GM18868 (cell line): ENCODE measurements around the gene HLA-DMA.

Source experiments
- ATAC-seq: cut with Tn5 transposase; IDR thresholded peaks from one replicate; pipeline ENCODE4 v1.9.1; 2021; ENCODE audit warnings: mild to moderate bottlenecking, moderate library complexity; ENCODE audit not compliant: unreplicated experiment

The HLA-DMA gene

DNA sequence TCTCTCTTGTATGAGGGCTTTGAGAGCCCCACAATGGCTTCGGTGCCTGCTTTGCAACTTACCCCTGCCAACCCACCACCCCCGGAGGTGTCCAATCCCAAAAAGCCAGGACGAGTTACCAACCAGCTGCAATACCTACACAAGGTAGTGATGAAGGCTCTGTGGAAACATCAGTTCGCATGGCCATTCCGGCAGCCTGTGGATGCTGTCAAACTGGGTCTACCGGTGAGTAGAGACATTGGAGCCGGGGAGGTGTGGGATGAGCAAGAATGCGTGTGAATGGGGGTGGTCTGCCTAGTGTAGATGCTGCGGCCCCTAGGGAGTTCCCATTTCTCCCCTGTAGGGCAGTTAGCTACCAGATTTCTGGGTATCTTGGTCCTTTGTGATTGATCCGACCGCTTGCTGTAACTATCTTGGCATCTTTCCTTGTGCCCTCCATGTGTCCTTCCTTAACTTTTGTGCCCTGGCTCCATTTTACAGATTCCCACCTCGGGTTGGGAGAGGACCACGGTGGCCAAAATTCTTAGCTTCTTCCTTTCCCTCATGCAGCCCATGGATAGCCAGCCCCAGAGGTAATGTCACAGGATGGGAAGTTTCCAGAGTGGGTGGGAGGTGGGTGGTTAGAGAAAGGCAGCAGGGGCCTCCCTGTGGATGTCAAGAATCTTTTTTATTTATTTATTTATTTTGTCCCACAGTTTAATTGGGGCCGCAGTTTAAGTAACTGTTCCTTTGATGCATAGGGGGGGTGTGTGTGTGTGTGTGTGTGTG, 21.8 kb upstream of the HLA-DMA start:
- no peak for ATAC-seq

DNA sequence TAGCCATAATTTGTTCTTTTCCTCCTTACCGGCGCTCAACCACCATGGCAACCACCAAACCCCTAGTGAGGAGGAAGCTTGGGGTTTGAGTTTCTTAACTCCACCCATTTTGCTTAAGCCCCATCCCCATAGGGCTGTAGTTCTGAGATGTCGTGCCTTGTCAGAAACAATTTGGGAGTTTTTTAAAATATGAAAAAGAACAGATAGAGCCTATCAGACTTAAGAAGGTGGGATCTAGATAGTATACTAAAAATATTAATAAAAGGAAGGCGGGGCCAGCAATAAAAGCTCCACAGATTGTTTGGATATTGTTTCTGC, 21.1 kb upstream of the HLA-DMA start:
- ATAC-seq: no peak

DNA sequence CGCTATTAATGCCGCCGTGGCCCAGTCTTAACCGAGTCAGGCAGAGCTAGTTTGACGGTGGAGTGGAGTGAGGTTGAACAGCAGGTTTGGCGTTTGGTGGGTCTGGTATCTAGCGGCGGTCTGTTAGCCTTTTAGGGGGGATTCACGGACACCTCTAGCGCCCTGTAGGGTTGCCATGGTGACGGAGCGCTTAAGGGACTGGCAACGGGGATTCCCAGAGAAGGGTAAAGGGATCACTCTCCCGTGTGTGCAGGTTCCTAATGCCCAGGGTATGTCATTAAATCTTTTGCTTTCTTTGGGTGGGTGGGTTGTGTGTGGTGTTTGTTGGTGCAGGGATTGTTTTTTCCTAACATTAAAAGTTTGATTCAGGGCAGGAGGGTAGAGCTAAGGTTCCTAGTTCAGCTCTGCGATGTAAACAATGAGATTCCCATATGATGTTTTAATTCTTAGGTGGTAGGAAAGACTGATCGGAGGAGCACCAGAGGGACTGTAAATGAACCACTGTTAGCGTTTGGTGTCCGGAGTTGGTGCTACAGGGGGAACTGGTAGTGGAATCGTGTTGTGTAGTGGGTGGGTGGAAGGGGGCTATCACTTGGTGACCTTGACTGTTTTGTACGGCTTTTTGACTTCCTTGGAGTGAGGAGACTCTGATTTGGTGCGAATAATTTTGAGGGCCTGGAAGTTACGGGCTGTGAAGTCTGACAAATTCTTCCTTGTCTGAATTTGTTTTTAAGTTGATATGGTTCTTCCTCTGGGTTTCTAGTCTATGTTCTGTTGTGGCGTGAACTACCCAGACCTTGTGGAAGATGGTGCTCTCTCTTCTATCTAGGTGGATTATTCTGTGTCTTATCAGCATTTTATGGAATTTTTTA, 20.5 kb upstream of the HLA-DMA start:
- ATAC-seq: no peak

DNA sequence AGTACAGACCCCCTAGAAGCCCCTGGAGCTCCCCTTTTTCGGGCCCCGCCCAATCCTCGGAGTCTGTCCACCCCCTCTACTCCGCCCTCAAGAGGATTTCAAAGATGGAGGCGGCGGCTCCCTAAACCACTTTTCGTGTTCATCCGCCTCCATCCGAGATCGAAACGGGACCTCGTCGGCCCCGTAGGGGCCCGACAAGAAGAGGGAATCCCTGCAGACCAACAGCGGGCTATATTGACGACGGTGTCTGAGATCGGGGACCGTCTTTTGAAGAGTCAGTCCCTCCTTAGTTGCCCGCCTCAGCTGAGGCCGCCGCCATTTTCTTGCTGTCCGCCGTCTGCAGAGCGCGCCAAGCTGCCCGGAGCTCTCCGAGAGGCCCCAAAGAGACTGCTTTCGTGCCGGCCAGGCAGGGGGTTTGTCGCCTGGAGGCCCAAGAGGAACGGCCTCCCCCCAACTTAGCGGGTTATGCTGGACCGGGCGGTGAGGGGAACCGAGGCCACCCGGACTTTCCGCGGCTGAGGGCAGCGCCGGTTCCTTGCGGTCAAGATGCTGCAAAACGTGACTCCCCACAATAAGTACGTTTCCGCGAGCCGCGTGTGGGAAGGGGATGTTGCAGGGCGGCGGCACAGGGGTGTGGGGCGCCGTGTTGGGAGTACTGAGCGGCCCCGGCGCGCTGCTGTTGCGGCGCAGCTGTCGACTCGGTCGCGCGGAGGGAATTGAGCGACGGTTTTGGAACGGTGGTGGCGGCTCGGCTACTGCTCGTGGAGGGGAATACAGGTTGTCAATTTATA, 19.7 kb upstream of the HLA-DMA start:
- ATAC-seq: no peak

DNA sequence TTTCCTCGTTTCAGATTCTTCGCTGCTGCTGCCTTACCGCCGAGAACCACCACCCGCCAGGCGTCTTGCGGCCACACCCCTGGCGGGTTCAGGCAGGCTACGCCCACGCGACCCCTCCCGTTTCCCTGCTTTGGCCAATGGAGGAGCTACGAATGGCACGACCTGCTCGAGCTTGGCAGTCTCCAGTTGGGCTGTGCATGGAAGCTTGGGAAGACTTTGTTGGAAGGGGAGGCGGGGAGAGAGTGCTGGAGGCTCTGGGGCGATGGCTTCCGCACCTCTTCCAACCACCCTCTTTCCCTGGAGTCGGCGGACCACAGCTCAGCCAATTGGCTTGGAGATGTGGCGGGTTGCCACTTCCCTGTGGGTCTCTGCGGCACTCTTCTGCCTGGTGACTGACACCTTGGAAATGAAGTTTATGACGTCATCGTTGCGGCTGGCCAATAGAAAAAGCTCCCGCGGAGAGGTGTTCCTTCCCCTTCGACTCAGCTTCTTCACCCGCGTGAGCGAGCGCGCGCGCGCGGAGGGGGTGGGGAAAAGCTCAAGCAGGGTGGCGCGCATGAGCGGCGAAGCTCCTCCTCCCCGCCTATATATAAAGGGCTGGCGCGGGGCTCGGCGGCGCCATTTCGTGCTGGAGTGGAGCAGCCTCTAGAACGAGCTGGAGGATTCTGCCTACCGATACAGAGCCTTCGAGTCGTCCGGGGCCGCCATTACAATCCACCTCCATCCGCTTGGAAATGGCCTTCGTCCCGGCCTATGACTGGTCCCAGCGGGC, 18.9 kb upstream of the HLA-DMA start:
- peak; percentile 50 for ATAC-seq

DNA sequence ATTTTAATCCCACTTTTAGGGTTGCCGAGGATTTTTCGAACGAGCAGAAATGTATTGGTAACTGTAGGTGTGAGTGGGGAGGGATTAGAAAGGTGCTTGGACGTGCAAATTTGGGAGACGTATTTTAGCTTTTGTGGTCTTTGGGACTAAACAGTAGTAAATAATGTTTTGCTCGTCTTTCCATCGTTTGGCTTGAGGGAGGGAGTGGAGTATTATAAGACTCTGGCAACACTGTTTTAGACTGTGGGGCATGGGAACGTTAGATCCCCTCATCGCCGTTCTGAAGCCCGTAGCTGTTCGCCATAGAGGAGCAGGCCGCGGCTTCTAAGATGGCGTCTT, 18.3 kb upstream of the HLA-DMA start:
- ATAC-seq: no peak

DNA sequence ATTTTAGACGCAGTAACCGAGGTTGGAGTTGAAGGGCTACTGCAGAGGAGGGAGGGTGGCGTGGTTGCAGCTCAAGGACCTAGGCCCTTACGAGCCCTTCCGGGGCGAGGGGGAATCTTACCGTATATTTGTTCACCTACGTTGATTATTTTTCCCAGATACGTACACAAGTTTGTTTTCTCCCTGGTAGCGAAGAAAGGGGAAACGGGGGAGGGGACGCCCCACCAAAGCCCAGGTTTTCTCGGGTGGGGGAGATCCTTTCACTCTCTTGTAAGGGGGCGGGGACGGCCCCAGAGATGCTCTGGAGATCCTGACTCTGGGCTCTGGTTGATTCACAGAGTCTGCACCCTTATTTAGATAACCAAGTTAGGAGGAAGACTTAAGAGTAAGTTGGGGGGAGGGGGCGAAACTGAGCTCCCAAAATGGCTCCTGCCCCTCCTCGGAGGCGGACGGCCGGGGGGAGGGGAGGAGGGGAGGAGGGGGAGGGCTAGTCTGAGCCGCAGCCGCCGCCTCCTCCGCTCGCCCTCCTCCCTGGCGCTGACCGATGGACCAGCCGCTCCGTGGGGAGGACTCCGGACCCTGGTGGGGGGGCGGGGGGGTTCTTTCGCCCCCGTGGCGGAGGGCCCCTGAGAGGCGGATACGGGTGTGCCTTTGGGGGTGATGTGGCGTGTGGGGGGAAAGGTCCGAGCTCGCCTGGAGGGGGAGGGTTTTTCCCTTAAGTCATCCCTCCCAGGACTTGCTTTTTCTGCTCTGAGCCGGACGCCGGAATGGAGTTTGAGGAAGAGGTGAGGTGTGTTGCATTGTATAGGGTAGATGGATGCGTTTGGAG, 17.7 kb upstream of the HLA-DMA start:
- no peak for ATAC-seq

DNA sequence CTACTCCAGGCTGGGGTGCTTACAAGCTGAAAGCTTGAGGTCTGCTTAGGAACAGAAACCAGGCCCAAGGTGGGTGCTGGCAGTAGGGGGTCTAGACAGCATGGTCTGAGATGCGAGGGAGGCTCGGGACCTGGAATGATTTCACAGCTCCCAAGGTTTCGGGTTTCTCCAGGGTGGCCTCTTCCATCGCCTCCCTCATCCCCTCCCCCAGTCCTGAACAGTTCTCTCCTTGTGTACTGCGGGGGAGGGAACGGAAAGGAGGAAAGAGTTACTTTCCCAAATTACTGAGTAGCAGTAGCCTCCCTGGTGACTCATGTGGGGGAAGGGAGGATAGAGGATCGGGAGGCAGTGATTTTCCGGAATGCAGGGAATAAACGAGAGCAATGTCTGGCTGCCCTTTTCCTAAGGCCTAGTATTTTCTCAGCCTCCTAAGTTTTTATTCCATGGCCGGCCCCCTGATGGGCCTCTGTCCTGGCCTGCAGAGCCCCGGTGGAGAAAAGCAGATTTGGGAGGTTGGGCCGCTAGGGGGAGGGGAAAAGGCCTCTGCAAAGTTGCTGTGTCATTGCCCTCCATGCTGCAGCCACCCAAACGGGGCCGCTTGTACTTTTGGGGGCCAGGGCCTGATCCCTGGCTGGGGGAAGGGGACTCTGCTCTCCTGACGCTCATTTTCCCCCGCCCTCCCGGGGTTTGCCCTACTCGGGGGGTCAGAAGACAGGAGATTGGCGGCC, 17.0 kb upstream of the HLA-DMA start:
- ATAC-seq: no peak

DNA sequence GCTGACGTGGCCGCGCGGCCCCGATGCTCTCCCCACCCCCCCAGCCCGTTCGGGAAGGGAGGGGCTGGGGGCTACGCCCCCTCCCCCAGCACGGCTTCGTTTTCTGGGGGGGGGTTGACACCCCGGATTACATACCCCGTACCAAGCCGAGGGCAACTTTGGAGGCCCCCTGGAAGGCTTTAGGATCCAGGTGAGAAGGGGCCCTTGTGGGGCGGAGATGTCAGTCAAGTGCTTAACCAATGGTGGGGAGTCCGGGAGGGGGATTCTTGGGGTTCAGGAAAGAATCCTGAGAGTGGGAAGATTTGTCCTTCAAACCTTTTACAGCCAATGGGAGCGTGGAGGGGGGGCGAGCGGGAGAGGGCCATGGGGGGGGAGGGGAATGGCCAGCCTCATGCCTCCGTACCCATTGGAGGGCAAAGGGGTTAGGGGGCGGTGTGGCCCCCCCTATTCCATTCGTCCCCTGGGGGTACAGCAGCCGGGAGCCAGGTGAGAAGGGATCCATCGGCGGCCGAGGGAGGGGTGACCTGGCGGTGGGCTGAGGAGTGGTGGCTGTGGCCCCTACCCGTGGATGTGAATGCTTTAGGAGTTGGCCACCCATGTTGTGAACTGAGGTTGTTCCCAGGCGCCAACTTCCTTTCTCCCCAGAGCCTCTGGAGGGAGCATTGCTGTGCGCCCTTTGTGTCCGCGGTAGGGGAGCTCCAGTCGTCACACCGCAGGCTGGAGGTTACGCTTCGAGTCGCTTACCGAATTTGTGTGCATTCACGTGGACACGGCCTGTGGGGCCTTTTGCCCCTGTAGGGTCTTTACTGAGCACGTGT, 16.2 kb upstream of the HLA-DMA start:
- ATAC-seq: no peak

DNA sequence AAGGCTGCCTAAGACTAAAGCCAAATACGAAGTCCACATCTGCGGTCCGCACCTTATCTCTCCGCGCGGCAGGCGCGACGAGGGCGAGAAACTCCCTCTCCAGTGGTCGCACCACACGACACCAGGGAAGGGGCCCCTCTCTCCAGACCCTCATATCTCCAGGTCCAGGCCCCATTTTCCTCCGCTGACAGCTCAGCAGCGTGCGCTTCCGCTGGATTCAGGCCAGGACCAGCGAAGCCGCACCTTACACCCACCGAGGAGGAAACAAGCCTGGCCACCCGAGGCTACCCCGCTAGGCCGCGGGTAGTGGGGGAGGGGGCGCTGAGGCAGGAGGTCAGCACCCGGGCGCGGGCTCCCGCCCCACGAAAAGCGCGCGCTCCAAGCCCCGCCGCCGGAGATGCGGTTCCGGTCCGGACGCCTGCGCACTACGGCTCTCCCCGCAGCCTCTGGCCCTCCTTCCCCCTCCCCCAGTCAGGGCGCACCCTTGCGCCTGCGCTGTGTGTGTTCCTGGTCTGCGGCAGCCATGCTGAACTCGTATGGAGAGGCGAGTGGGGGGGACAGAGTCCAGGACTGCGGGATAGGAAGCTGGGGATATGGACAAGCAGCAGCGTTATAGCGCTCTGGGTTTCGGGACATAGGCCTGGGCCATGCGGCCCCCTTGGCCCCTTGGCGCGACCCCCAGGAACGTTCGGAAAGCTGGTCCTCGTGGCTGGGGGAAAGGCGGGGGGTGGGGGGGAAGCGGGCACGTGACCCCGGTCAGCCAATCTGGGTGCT, 15.4 kb upstream of the HLA-DMA start, which contains the start of gene BRD2:
TSS of gene BRD2 (plus strand) at position 502 of the 774 bp plus-strand sequence. CDS start 4,305 bp downstream, outside the sequence.
- ATAC-seq: peak; percentile 25

DNA sequence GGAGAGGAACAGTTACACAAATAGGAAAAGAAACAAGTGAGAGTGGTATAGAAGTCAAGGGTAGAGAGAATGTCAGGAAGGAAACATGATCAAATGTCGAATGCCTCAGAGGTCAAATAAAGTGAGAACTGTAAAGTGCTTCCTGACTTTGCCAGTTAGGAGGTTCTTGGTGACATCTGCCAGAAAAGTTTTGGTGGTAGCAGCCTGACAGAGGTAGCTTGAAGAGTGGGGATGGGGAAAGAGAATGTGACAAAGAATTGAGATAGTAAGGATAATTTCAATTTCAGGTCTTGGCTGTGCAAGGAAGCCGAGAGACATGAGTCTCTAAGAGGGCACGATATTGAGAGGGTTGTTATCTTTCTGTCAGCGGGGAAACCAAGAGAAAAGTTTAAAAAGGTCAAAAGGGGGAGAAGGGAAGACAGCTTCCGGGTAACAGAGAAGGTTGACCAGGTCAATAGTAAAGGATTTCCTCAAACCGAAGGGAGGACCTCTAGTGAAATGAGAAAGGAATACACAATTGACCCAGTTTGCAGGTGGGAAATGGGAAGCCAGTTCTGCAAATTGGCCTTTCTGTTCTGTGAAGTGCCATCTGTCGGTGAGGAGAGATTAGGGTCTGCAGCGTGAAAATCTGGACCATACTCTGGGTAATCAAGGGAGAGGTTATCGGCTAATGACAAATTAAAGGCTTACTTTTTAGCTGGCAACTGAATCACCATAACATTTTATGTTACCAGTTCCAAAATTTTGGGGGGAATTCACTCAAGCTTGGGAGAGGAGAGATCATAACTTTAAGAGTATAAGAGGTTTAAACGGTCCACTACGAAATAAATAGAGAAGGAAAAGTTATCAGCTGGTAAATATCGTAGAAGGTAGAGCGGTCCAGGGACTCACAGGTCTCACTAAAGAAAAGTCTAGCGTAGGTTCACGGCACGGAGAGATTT, 14.5 kb upstream of the HLA-DMA start:
- ATAC-seq: no peak

DNA sequence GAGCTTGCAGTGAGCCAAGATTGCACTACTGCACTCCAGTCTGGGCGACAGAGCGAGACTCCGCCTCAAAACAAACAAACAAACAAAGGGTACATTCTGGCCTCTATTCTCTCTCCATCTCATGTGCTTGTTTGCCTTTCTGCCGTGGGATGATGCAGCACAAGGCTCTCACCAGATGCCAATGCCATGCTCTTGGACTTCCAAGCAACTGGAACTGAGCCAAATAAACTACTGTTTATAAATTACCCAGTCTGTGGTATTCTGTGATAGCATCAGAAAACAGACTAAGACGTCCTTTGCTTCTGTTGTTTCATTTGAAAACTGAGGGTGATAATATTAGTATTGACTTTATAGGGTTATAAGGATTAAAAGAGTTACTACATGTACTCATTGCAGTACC, 11.9 kb upstream of the HLA-DMA start:
- no peak for ATAC-seq

DNA sequence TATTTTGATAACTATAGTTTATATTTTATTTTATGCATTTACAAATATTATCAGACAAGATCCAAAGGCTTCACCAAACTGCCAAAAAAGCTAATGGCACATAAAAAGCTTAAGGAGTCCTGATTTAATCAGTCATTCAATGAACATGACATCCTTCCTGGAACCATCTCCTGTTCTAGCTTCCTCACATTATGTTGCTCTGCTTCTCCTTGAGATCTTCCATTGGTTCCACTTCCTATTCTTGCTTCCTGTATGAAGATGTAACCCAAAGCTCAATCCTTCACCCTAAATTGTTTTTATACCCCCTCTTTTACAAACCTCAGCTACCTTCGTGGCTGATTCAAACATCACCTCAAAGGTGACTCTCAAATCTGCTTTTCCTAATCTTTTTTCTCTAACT, 11.0 kb upstream of the HLA-DMA start:
- ATAC-seq: no peak

DNA sequence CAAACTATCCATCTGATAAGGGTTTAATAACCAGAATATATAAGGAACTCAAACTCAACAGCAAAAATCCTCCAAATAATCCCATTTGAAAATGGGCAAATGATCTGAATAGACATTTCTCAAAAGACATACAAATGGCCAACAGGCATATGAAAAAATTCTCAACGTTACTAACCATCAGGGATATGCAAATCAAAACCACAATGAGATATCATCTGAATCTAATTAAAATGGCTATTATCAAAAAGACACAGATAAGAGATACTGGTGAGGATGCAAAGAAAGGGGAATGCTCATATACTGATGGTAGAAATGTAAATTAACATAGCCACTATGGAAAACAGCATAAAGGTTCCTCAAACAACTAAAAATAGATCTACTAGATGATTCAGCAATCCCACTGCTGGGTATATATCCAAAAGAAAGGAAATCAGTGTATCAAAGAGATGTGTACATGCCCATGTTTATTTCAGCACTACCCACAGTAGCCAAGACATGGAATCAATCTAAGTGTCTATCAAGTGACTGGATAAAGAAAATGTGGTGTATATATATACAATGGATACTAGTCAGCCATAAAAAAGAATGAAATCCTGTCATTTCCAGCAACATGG, 9.4 kb upstream of the HLA-DMA start:
- ATAC-seq: no peak

DNA sequence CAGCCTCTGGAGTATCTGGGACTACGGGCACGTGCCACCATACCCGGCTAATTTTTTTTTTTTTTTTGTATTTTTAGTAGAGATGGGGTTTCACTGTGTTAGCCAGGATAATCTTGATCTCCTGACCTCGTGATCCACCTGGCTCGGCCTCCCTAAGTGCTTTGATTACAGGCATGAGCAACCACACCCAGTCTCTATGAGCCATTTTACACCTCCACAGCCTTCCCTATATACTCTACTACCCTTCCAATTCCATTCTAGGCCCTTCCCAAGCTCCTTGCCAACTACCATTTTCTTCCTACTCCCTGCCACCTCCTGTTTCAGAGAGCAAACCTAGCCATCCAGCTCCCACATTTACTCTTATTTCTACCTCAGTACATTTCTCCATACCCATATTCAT, 7.7 kb upstream of the HLA-DMA start:
- no peak for ATAC-seq

DNA sequence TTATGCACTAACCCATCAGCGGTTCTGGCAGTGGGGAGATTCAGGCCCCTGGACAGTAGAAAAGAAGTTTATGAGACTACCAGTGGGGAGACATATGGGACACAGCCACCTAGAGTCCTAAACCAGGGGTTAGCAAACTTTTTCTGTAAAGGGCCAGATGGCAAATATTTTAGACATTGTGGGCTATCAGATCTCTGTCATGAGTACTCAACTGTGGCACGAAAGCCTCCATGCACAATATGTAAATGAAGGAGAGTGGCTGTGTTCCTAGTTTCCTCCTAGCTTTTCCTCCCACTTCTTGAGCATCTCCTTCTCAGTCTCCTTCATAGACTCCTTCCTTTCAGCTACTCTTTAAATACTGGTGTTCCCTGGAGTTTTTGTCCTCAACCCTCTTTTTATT, 3.3 kb upstream of the HLA-DMA start:
- no peak for ATAC-seq
